NT2/D1 (cell line): Measurements from ENCODE around the gene STMP1.

Source experiments
- SUZ12 ChIP-seq: IDR thresholded peaks from 2 replicates; pipeline ENCODE4 v1.6.1; 2011; ENCODE audit not compliant: insufficient read length, insufficient read depth; ENCODE audit errors: extremely low read depth
- ZNF274 ChIP-seq: IDR thresholded peaks from 2 replicates; pipeline ENCODE4 v1.6.1; 2011; ENCODE audit warnings: mild to moderate bottlenecking, low read depth, low read length

DNA sequence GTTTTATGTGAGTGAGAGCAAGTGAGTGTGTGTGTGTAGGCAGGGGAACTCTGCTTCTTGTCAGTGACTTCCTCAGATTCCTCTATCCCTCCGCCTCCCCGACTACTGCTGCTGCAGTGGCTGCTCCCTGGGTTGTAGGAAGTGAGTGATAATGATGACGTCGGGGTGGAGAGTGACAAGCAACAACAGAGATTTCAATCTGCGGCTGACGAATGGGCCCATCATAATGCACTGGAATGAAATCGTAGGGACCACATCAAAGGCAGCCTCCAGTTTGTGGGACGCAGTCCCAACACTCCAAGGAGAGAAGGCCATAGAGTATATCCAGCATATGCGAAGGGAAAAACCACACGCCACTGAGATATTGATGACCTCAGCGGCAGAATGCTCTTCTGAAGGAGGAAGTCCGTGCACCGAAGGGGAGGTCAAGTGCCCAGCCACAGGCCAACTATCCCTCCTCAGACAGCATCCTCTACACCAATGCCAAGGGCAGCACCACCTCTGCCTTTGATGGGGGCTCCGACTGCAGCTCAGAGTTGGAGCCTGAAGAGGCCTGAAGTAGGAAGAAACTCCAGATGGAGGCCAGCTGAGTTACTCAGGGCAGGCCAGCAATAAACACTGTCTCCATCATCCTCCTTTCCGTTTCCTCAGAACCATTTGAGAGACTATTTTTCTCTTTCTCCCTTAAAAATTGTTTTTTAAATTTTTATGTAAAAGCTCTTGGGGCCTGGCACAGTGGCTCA is 11.3 kb upstream of the STMP1 start:
- TF ChIP-seq ZNF274: no peak
- no peak for TF ChIP-seq SUZ12
